C4-2B (cell line): ENCODE measurements around the gene CFAP74.

Experiments
- CTCF ChIP-seq: fragments of 450-650 bp; conservative IDR thresholded peaks from 2 replicates; pipeline ENCODE4 v1.5.1; 2017; ENCODE audit warnings: mild to moderate bottlenecking
- ZFX ChIP-seq: fragments of 450-650 bp; IDR thresholded peaks from 2 replicates; pipeline ENCODE4 v1.6.1; 2017

- TF ChIP-seq CTCF = no peak
- TF ChIP-seq ZFX = no peak
Measured at GRCh38 chr1:2024887-2025286, 21.3 kb upstream of the CFAP74 start.
